ENCODE measurements around the gene ZNF232.
"Not testable (repeated sequence)": the region's sequence is repeated elsewhere in the genome, so short reads cannot be mapped to it uniquely, and the experiment has no call there.

Gene ZNF232

DNA sequence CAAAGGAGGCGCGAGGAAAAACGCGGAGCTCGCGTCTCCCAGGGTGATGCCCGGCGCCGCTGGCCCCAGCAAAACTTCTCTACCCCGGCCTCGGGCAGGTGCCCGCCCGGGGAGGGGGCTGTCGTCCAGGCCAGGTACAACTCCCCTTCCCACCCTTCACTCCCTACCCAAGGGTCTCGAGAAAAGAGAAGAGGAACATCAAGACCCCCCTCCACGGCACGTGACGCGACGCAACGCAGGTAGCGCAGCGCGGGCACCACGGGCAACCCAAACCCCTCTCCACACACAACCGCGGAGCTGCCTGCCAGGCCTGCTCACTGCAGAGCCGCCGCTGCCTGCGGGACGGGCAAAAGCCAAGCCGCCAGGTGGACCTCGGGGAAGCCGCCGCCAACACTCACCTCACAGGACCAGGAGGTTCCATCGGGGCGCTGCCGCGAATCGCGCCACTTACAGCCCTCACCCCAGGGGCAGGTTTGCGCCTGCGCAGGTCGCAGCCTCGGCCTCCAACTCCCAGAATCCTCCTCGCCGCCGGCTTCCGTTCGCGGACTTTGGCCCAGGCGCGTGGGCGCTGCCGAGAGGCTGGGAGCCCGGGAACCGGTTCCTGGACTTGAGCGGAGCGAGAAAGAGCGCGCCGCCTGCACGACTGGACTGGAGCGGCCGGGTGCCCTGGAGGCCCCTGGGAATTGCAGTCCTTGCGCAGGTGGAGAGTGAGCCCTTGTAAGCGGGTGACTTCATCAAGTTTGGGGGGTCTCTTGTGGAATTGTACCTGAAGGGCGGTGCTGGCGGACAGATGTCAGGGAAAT lies at the start of gene ZNF232:
Gene ZNF232, minus strand, starts transcription at position 477 of the 803 bp plus-strand sequence. Its CDS starts 56 bp downstream, at position 421.
- peak within 1 kb of the TSS; percentile 78 for H3K4me3 Mint-ChIP-seq
- CTCF ChIA-PET: interaction anchor here (1.1 to 1.2 kb wide), 2 partner anchors 33 kb away, joined by 4 read pairs; partner anchors contain the start of gene ZFP3

GRCh38 chr17:5160702-5161101 lies 49.0 kb upstream of the ZNF232 start:
- H3K9me3 Mint-ChIP-seq, CTCF ChIA-PET, DNase-seq, H3K36me3 Mint-ChIP-seq, H3K27ac Mint-ChIP-seq, H3K4me3 Mint-ChIP-seq, H3K4me1 Mint-ChIP-seq: not testable (repeated sequence)
- peaks cover 27% of the 10 kb centered on the region for H3K27me3 Mint-ChIP-seq

More for the DNA sequence above, at the start of gene ZNF232:
- Mint-ChIP-seq H3K27me3 (peaks cover 23% of the 10 kb centered on the region), H3K27ac (peak within 1 kb of the TSS; percentile 62), H3K4me1 (peaks cover 21% of the 10 kb centered on the region), H3K9me3 (peaks cover 28% of the 10 kb centered on the region), H3K36me3 (peaks cover 54% of the 10 kb centered on the region)
- DNase-seq: peak; percentile 94

GRCh38 chr17:5146122-5146521 lies 34.4 kb upstream of the ZNF232 start:
- H3K4me1 Mint-ChIP-seq, DNase-seq, CTCF ChIA-PET, H3K27ac Mint-ChIP-seq, H3K9me3 Mint-ChIP-seq, H3K36me3 Mint-ChIP-seq, H3K4me3 Mint-ChIP-seq: not testable (repeated sequence)
- H3K27me3 Mint-ChIP-seq: peaks cover 13% of the 10 kb centered on the region

DNA sequence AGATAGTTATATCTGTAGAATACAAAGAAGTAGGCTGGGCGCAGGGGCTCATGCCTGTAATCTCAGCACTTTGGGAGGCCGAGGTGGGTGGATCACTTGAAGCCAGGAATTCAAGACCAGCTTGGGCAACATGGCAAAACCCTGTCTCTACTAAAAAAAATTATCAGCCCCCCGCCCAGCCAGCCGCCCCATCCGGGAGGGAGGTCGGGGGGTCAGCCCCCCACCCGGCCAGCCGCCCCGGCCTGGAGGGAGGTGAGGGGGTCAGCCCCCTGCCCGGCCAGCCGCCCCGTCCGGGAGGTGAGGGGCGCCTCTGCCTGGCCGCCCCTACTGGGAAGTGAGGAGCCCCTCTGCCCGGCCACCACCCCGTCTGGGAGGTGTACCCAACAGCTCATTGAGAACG lies 31.2 kb upstream of the ZNF232 start:
- DNase-seq, H3K27me3 Mint-ChIP-seq, H3K27ac Mint-ChIP-seq, H3K36me3 Mint-ChIP-seq, H3K4me3 Mint-ChIP-seq, H3K9me3 Mint-ChIP-seq, H3K4me1 Mint-ChIP-seq, CTCF ChIA-PET: not testable (repeated sequence)

DNA sequence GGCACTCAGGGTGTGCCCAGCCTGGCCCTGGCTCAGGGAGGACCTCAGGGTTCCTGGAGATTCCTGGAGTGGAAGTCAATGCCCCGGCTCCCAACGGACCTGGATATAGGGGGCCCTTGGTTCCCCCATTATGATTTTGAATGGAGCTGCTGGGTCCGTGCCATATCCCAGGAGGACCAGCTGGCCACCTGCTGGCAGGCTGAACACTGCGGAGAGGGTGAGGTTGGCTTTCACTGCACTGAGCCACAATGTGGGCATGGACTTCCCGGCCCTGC lies 27.7 kb upstream of the ZNF232 start:
- Mint-ChIP-seq H3K9me3 (no peaks in the 10 kb centered on the region), H3K27ac (no peak overlapping the region), H3K4me1 (no peaks in the 10 kb centered on the region), H3K4me3 (no peak overlapping the region), H3K36me3 (no peaks in the 10 kb centered on the region), H3K27me3 (peaks cover 5% of the 10 kb centered on the region)
- CTCF ChIA-PET: no interaction called here
- no peak for DNase-seq

DNA sequence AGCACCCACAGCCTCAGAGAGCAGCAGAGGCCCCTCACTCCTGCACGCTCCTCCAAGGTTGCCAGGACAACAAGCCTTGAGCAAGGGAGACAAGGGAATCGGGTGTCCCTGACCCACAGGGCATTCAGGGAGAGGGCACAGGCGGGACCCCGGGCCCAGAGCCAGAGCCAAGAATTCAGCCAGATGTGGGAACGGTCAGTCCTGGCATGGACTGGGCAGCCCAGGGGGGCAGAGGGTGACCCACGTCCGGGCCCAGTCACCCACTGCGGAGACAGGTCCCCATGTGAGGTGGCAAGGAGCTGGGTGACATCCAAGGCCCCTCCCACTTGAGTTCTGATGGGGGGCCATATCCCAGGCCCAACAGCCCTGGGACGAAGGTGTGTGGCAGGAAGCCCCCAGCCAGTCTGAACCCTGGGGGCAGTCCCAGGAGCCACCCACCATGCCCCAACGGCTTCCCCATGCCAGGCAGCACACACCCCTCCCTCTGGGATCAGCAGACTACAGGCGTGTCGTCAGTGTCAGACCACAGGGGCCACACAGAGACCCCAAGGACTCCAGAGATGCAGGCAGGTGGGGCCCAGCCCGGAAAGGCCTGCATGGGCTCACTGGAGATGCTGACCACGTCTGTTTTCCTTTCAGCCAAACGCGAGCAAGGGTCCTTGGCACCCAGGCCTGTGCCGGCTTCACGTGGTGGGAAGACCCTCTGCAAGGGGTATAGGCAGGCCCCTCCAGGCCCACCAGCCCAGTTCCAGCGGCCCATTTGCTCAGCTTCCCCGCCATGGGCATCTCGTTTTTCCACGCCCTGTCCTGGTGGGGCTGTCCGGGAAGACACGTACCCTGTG lies 27.2 kb upstream of the ZNF232 start:
- Mint-ChIP-seq H3K27me3 (peaks cover 8% of the 10 kb centered on the region), H3K27ac (no peak overlapping the region), H3K4me3 (no peak overlapping the region), H3K4me1 (no peaks in the 10 kb centered on the region), H3K36me3 (no peaks in the 10 kb centered on the region), H3K9me3 (no peaks in the 10 kb centered on the region)
- DNase-seq: no peak
- CTCF ChIA-PET: no interaction called here

- H3K4me3 Mint-ChIP-seq, H3K36me3 Mint-ChIP-seq, DNase-seq, H3K4me1 Mint-ChIP-seq, CTCF ChIA-PET, H3K27ac Mint-ChIP-seq, H3K9me3 Mint-ChIP-seq: not testable (repeated sequence)
- H3K27me3 Mint-ChIP-seq: peaks cover 10% of the 10 kb centered on the region
Measured at GRCh38 chr17:5138198-5138544, 26.5 kb upstream of the ZNF232 start.

DNA sequence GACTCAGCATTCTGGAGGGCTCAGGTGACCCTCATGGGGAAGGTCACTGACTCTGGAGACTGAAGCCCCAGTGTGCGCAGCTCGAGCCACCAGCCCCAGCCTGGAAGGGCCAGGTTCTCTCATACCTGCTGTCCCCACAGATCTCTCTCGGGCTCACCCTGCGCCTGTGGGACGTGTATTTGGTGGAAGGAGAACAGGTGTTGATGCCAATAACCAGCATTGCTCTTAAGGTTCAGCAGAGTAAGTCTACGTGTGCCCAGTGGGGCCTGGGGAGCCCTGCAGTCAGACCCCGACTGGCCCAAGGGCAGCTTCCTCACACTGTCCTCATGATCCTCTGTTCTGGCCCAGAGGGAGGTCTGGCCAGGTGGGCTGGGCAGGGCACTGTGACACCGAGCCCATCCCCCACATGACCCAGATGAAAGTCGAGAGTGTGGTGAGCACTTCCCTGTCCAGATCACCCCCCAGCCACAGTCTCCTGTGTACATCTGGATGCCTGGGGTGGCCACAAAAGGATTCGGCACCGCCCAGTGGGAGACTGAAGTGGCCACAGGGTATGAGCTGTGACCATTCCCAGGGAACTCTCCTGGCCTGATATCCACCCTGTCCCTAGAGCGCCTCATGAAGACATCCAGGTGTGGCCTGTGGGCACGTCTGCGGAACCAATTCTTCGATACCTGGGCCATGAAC lies 26.0 kb upstream of the ZNF232 start:
- CTCF ChIA-PET, DNase-seq, H3K36me3 Mint-ChIP-seq, H3K4me3 Mint-ChIP-seq, H3K9me3 Mint-ChIP-seq, H3K4me1 Mint-ChIP-seq: not testable (repeated sequence)
- peaks cover 12% of the 10 kb centered on the region for H3K27me3 Mint-ChIP-seq
- peak overlapping the region; percentile 8 for H3K27ac Mint-ChIP-seq

DNA sequence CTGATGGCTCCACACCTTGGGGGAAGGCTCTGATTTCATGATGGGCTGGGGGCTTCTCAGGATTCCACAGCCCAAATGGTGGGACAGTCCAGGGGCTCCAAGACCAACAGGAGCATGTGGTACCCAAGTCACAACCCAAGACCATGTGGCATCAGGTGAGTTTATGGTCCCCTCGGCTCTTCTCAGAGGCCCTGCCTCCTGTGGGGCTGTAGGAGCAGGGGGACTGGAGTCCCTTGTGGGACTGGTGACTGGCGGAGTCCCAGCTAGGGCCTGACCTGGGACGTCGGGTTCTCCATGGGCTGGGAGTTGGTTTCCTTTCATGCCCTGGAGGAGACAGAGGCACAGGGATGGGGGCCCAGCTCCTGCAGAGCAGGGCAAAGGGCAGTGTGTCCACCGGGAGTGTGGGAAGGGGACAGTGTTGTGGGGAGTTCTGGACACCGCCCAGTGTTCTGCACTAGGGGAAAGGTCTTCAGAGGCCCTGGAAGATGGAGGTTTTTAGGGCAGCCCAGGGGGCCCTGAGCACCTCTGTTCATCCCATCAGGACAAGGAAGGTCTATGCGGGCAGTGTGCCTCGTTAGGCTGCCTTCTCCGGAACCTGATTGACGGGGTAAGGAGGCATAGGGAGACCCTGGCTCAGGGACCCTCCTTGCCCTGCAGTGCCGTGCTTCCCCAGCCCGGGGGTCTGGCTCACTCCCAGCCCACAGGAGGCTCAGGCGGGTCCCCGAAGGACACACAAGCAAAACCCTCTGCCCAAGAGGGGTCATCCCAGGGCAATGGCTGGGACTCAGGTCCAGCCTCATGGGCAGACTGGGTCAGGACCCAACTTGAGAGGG lies 25.1 kb upstream of the ZNF232 start:
- H3K4me1 Mint-ChIP-seq, H3K36me3 Mint-ChIP-seq, DNase-seq, H3K9me3 Mint-ChIP-seq, CTCF ChIA-PET, H3K4me3 Mint-ChIP-seq, H3K27ac Mint-ChIP-seq: not testable (repeated sequence)
- peaks cover 13% of the 10 kb centered on the region for H3K27me3 Mint-ChIP-seq

DNA sequence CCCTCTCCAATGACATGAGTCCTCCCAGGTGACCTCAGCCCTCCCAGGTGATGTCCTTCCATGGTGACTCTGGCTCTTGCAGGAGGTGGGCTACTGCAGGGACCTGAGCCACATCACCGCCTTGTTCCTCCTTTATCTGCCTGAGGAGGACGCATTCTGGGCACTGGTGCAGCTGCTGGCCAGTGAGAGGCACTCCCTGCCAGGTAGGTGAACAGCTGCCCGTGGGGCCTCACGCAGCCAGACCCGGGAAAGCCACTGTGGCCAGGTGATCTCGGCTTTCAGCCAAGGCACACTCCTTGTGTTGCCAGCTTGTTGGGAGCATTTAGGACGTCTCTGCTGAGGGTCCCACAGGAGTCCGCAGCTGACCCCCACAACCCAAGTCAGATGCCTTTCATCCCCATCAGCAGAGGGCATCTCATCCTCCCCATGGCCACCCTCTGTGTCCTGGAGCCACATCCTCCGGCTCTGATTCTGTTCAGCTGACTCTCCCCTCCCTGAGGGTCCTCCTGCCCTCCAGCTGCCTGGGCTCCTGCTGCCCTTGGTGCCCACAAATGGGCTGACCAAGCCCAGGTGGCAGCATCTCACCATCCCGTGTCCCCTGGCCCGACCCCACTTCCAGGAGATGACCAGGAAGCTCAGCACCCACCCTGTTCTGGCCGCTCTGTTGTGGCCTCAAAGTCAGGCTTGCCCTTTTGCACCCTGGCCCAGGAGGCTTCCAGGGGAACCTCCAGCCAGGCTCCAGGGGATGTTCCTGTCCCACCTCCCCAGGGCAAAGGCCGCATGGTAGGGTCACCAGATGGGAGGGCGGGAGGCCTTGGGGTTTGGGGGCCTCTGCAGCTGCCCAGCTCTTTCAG lies 24.3 kb upstream of the ZNF232 start:
- Mint-ChIP-seq H3K9me3 (no peaks in the 10 kb centered on the region), H3K27ac (no peak overlapping the region), H3K4me1 (no peaks in the 10 kb centered on the region), H3K27me3 (peaks cover 18% of the 10 kb centered on the region), H3K4me3 (no peak overlapping the region), H3K36me3 (no peaks in the 10 kb centered on the region)
- DNase-seq: no peak
- CTCF ChIA-PET: no interaction called here

GRCh38 chr17:5135131-5135712 lies 23.5 kb upstream of the ZNF232 start:
- not testable (repeated sequence) for H3K4me3 Mint-ChIP-seq

DNA sequence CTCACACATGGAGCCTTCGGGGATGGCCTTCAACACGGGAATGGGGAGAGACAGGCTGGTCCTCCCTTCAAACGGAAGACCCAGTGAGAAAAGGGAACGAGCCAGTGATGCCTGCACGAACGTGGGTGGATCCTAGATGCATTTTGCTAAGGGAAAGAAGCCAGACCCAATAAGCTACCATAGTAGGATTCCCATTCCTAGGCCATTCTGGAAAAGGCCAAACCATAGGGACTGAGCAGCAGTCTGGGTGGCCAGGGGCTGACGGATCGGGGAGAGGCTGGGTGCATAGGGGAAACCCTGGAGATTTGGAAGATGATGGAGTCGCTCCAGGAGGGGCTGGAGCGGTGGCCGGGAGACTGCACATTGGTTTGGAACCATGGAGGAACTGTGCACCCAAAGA lies 22.9 kb upstream of the ZNF232 start:
- H3K4me3 Mint-ChIP-seq, H3K9me3 Mint-ChIP-seq, H3K36me3 Mint-ChIP-seq, H3K27ac Mint-ChIP-seq, CTCF ChIA-PET, DNase-seq, H3K4me1 Mint-ChIP-seq: not testable (repeated sequence)
- H3K27me3 Mint-ChIP-seq: peaks cover 18% of the 10 kb centered on the region

More at GRCh38 chr17:5135131-5135712, 23.5 kb upstream of the ZNF232 start:
- DNase-seq, H3K4me1 Mint-ChIP-seq, H3K36me3 Mint-ChIP-seq, H3K27ac Mint-ChIP-seq, CTCF ChIA-PET, H3K9me3 Mint-ChIP-seq: not testable (repeated sequence)
- H3K27me3 Mint-ChIP-seq: peaks cover 18% of the 10 kb centered on the region

DNA sequence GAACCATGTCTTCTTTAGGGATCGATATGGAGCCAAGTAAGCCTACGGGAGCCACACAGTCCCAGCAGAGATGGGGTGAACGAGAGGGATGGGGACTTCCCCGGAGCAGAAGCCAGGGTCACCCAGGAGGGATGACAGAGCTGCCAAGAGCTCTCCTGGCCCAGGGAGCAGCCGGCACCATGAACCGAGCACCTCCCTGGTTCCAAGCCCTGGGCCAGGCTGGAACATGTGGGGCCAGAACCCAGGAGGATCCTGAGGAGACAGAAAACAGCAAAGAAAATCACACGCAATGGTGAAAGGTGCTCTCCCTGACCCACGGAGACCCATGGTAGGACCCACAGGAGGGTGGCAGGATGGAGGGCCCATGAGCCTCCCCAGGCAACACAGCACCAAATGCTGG lies 22.3 kb upstream of the ZNF232 start:
- H3K36me3 Mint-ChIP-seq, H3K4me1 Mint-ChIP-seq, H3K9me3 Mint-ChIP-seq, H3K27ac Mint-ChIP-seq, DNase-seq, H3K4me3 Mint-ChIP-seq: not testable (repeated sequence)
- H3K27me3 Mint-ChIP-seq: peaks cover 18% of the 10 kb centered on the region
- CTCF ChIA-PET: interaction anchor here (0.5 kb wide), 1 partner anchor 223 kb away, joined by 4 read pairs; no protein-coding TSS in a partner anchor

All from activated naive CD4-positive, alpha-beta T cell treated with anti-CD3 and anti-CD28 coated beads, Interleukin-2, amount 10 ng/mL, durations not matched to agents 7 days and 5 days (primary cell).